ENCODE results near the gene SPEM1. TPM values are rescaled to one million over a fixed set of nuclear protein-coding genes. Genes with fewer than 3 reads are reported as not detected.

The SPEM1 gene
- total RNA-seq, 1 donor from 2014 or later = not detected

DNA sequence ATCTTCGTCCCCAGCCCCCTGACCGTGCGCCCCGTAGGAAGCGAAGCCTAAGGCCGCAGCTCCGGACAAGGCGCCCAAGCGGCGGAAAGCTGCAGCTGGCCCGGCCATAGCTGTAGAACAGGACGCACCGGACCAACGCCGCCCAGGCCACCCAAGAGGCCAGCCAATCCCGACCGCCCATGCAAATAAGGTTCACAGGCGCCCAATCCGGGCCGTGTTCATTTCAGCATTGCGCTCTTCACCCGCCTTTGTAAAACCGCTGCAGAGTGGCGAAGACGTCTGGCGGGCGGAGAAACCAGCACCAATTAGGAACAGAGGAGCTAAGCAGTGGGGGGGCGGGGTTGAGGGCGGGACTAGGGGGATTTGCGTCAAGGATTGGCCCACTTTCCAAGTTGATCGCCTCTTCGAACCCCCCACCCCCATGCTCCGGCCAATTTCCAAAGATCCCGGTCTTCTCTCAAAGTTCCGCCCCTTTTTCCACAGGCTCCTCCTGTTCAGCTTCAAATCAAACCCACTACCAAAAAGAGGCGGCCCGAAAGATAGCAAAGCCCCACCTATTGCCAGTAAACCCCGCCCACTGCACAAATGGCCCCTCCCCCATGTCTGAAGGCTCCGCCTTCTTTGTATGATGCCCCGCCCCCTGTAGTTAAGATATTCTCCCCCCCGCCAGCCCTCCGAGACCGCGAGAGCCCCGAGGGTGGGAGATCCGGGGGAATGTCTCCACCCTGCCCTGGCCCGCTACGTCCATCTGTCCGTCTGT, 16.0 kb upstream of the SPEM1 start, which contains the start of gene TMEM256:
TSS of gene TMEM256 (minus strand) at position 121 of the 760 bp plus-strand sequence. CDS start at position 108, 13 bp downstream.
- H3K27ac ChIP-seq = peak within 1 kb of the TSS; percentile 78
- H3K4me1 ChIP-seq = peaks cover 10% of the 10 kb centered on the region
- no peaks in the 10 kb centered on the region for H3K36me3 ChIP-seq
- TF ChIP-seq, protein P1, sequence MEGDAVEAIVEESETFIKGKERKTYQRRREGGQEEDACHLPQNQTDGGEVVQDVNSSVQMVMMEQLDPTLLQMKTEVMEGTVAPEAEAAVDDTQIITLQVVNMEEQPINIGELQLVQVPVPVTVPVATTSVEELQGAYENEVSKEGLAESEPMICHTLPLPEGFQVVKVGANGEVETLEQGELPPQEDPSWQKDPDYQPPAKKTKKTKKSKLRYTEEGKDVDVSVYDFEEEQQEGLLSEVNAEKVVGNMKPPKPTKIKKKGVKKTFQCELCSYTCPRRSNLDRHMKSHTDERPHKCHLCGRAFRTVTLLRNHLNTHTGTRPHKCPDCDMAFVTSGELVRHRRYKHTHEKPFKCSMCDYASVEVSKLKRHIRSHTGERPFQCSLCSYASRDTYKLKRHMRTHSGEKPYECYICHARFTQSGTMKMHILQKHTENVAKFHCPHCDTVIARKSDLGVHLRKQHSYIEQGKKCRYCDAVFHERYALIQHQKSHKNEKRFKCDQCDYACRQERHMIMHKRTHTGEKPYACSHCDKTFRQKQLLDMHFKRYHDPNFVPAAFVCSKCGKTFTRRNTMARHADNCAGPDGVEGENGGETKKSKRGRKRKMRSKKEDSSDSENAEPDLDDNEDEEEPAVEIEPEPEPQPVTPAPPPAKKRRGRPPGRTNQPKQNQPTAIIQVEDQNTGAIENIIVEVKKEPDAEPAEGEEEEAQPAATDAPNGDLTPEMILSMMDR (IDR thresholded peaks at IDR 0.05) = no peak
- H3K27me3 ChIP-seq = no peaks in the 10 kb centered on the region
- ATAC-seq (peak; percentile 94), DNase-seq (peak; percentile 98)
- no peaks in the 10 kb centered on the region for H3K9me3 ChIP-seq
- H3K4me3 ChIP-seq = peak within 1 kb of the TSS; percentile 64
- intact Hi-C loops (cut with DNase I) = no loop called here

DNA sequence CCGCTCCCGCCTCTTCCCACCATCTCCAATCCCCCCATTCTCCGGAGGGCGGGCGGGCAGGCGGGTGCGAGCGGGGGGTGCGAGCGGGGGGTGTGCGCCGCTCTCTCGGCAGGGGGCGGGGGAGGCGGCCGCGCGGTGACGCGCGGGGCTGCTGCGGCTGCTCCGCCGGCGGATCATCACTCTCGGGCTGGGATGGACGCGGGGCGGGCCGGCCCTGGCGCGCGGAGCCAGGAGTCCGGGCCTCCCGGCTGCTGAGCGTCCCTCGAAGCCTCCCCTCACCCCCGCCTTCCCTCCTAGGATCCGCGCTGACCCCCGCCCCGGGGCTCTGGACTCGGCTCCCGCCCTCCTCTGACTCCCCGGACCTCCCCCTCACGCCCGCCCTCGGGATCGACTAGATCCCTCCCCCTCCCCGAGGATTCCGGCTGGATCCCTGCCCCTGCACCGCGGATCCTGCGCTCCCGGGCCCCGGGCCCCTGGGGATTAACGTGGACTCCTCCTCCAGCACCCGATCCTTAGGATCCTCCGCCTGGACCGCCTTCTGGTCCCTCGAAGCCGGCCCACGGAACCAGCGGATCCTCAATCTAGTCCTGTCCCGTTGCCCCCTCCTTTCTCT, 15.3 kb upstream of the SPEM1 start:
- Histone ChIP-seq H3K27me3 (no peaks in the 10 kb centered on the region), H3K36me3 (no peaks in the 10 kb centered on the region), H3K4me3 (peak overlapping the region; percentile 64), H3K27ac (peak overlapping the region; percentile 63), H3K4me1 (peaks cover 10% of the 10 kb centered on the region), H3K9me3 (no peaks in the 10 kb centered on the region)
- intact Hi-C loops (cut with DNase I) = no loop called here
- TF ChIP-seq, protein P1 (IDR thresholded peaks at IDR 0.05) = no peak
- DNase-seq = peak; percentile 82
- ATAC-seq = peak; percentile 37

DNA sequence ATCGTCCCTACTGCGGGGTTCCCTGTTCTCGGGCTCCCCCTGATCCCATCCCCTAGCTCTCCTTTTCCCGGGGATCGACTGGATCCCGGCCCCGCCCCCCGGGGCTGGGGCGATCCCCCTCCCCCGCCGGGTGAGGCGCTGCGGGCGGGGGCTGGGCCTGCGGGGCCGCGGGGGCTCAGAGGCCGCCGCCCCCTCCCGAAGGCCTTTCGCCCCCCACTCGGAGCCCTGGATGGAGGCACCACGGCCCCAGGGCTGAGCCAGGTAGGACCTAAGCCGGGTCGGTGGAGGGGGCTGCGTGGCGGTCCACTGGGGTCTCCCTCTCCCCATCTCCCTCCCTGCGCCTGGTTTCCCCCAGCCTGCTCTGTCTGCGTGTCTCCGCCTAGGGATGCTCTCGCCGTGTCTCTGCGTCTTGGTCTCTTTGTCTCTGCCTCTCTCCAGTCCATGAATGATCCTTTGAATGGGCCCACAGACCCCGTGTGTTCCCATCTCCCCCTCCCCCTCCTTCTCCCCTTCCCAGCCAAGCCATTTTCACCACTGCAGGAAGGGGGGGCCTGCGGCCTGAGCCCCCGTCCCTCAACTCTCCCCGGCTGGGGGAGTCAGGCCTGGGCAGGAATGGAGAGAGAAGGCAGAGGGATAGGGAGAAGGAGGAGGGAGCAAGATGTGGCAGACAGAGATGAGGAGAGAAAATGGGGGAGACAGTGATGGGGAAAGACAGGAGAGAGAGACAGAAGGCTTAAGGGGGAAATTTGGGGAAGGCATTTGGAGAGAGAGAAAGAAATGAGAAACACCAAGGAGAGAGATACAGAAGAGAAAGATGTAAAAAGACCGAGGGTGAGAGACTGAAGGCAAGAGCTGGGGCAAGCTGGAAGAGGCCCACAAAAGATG, 14.5 kb upstream of the SPEM1 start:
- no peak for DNase-seq

DNA sequence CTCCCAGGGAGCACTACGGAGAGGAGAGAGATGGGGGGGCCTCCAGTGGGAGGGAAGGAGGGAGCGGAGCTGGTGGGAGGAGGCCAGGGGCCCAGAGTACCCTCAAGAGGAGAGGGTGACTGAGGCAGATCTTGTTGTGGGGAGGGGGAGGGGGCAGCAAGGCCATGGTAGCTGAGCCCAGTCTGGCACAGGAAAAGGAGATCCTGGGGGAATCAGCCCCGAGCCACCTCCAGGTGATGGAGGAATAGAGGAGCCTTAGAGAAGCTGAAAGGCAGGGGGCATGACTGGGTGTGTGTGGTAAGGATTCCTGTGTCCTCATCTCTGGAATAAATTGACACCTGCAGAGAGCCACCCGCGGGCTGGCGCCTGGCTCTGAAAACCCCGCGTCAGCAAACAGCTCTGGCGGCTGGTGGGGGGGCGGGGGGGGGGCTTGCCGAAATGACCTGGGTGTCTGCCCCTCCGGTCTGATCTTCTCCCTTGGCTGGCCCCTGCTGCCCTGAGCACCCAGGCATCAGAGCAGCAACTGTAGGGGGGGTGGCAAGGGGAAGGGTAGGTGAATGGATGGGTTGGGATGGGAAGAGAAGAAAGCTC, 13.8 kb upstream of the SPEM1 start:
- no peak overlapping the region for H3K4me3 ChIP-seq
- peaks cover 10% of the 10 kb centered on the region for H3K4me1 ChIP-seq
- no peaks in the 10 kb centered on the region for H3K36me3 ChIP-seq
- H3K9me3 ChIP-seq = no peaks in the 10 kb centered on the region
- TF ChIP-seq, protein P1 (IDR thresholded peaks at IDR 0.05) = no peak
- no peak for DNase-seq
- H3K27ac ChIP-seq = no peak overlapping the region
- intact Hi-C loops (cut with DNase I) = no loop called here
- H3K27me3 ChIP-seq = no peaks in the 10 kb centered on the region
- no peak for ATAC-seq

More for the DNA sequence above, 14.5 kb upstream of the SPEM1 start:
- no peaks in the 10 kb centered on the region for H3K9me3 ChIP-seq
- H3K27ac ChIP-seq = peak overlapping the region; percentile 63
- H3K27me3 ChIP-seq = no peaks in the 10 kb centered on the region
- TF ChIP-seq, protein P1 (IDR thresholded peaks at IDR 0.05) = no peak
- intact Hi-C loops (cut with DNase I) = no loop called here
- peak overlapping the region; percentile 64 for H3K4me3 ChIP-seq
- peaks cover 10% of the 10 kb centered on the region for H3K4me1 ChIP-seq
- no peaks in the 10 kb centered on the region for H3K36me3 ChIP-seq
- ATAC-seq = no peak

DNA sequence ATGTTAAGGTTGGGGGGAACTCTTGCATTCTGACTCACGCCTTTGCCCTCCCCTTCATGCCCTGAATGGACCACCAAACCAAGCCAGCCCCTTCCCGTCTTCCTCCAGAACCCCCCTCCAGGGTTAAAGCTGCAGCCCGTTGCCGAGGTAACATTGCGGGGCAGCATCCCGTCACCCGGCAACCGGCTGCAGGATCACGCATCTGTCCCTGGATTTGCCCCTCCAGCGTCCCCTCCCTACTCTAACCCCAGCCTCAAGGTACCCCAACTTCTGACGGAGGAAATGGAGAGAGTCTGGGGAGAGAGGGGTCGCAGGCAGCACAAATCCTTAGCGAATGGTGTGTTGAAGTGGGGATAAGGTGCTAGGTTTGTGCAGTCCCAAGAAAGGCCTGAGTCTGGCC, 13.0 kb upstream of the SPEM1 start:
- H3K27ac ChIP-seq = no peak overlapping the region
- peaks cover 10% of the 10 kb centered on the region for H3K4me1 ChIP-seq
- H3K4me3 ChIP-seq = no peak overlapping the region
- no peak for DNase-seq
- H3K36me3 ChIP-seq = no peaks in the 10 kb centered on the region
- intact Hi-C loops (cut with DNase I) = no loop called here
- TF ChIP-seq, protein P1 (IDR thresholded peaks at IDR 0.05) = no peak
- H3K27me3 ChIP-seq = no peaks in the 10 kb centered on the region
- H3K9me3 ChIP-seq = no peaks in the 10 kb centered on the region
- no peak for ATAC-seq
